ENCODE measurements around the gene FEM1C. TPM values are rescaled to one million over a fixed set of nuclear protein-coding genes. Genes with fewer than 3 reads are reported as not detected.

FEM1C gene
- total and polyA plus RNA-seq, 9 of the 15 experiments (the other 6 are each of a cell fraction or from before 2014, with no cell fraction given), result 1.4 to 9.3 (median 4.3) TPM

GRCh38 chr5:115544436-115545350 lies at the start of gene FEM1C (continued):
- TF ChIP-seq, protein P1, sequence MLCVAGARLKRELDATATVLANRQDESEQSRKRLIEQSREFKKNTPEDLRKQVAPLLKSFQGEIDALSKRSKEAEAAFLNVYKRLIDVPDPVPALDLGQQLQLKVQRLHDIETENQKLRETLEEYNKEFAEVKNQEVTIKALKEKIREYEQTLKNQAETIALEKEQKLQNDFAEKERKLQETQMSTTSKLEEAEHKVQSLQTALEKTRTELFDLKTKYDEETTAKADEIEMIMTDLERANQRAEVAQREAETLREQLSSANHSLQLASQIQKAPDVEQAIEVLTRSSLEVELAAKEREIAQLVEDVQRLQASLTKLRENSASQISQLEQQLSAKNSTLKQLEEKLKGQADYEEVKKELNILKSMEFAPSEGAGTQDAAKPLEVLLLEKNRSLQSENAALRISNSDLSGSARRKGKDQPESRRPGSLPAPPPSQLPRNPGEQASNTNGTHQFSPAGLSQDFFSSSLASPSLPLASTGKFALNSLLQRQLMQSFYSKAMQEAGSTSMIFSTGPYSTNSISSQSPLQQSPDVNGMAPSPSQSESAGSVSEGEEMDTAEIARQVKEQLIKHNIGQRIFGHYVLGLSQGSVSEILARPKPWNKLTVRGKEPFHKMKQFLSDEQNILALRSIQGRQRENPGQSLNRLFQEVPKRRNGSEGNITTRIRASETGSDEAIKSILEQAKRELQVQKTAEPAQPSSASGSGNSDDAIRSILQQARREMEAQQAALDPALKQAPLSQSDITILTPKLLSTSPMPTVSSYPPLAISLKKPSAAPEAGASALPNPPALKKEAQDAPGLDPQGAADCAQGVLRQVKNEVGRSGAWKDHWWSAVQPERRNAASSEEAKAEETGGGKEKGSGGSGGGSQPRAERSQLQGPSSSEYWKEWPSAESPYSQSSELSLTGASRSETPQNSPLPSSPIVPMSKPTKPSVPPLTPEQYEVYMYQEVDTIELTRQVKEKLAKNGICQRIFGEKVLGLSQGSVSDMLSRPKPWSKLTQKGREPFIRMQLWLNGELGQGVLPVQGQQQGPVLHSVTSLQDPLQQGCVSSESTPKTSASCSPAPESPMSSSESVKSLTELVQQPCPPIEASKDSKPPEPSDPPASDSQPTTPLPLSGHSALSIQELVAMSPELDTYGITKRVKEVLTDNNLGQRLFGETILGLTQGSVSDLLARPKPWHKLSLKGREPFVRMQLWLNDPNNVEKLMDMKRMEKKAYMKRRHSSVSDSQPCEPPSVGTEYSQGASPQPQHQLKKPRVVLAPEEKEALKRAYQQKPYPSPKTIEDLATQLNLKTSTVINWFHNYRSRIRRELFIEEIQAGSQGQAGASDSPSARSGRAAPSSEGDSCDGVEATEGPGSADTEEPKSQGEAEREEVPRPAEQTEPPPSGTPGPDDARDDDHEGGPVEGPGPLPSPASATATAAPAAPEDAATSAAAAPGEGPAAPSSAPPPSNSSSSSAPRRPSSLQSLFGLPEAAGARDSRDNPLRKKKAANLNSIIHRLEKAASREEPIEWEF (CRISPR knock-in tag; IDR thresholded peaks at IDR 0.05), result no peak
- peak; percentile 37; the same call in 1 of the 2 replicates for TF ChIP-seq MBD2 (IDR thresholded peaks at IDR 0.05; ENCODE audit: borderline replicate concordance, low read depth)
- TF ChIP-seq, protein P2, sequence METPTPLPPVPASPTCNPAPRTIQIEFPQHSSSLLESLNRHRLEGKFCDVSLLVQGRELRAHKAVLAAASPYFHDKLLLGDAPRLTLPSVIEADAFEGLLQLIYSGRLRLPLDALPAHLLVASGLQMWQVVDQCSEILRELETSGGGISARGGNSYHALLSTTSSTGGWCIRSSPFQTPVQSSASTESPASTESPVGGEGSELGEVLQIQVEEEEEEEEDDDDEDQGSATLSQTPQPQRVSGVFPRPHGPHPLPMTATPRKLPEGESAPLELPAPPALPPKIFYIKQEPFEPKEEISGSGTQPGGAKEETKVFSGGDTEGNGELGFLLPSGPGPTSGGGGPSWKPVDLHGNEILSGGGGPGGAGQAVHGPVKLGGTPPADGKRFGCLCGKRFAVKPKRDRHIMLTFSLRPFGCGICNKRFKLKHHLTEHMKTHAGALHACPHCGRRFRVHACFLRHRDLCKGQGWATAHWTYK (CRISPR knock-in tag; IDR thresholded peaks at IDR 0.05), result 0 out of 2 replicates have a peak, but pooled peaks have one; percentile 45
- 0 out of 2 replicates have a peak, but pooled peaks have one; percentile 51 for TF ChIP-seq ZNF280B (CRISPR knock-in tag; IDR thresholded peaks at IDR 0.05)
- TF ChIP-seq PHF21A (IDR thresholded peaks at IDR 0.05; ENCODE audit: borderline replicate concordance, low read depth), result peak; percentile 40; the same call in 1 of the 2 replicates
- TF ChIP-seq, protein P3, sequence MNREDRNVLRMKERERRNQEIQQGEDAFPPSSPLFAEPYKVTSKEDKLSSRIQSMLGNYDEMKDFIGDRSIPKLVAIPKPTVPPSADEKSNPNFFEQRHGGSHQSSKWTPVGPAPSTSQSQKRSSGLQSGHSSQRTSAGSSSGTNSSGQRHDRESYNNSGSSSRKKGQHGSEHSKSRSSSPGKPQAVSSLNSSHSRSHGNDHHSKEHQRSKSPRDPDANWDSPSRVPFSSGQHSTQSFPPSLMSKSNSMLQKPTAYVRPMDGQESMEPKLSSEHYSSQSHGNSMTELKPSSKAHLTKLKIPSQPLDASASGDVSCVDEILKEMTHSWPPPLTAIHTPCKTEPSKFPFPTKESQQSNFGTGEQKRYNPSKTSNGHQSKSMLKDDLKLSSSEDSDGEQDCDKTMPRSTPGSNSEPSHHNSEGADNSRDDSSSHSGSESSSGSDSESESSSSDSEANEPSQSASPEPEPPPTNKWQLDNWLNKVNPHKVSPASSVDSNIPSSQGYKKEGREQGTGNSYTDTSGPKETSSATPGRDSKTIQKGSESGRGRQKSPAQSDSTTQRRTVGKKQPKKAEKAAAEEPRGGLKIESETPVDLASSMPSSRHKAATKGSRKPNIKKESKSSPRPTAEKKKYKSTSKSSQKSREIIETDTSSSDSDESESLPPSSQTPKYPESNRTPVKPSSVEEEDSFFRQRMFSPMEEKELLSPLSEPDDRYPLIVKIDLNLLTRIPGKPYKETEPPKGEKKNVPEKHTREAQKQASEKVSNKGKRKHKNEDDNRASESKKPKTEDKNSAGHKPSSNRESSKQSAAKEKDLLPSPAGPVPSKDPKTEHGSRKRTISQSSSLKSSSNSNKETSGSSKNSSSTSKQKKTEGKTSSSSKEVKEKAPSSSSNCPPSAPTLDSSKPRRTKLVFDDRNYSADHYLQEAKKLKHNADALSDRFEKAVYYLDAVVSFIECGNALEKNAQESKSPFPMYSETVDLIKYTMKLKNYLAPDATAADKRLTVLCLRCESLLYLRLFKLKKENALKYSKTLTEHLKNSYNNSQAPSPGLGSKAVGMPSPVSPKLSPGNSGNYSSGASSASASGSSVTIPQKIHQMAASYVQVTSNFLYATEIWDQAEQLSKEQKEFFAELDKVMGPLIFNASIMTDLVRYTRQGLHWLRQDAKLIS (CRISPR knock-in tag; IDR thresholded peaks at IDR 0.05), result peak; percentile 84
- no peak for TF ChIP-seq NR4A1 (CRISPR knock-in tag; IDR thresholded peaks at IDR 0.05)
- 0 out of 2 replicates have a peak, but pooled peaks have one; percentile 46 for TF ChIP-seq NR4A1 (tag; IDR thresholded peaks at IDR 0.05)
- TF ChIP-seq MAFK (IDR thresholded peaks at IDR 0.05; ENCODE audit: low read length), result no peak
- TF ChIP-seq MTA1 (IDR thresholded peaks at IDR 0.05; ENCODE audit: borderline replicate concordance), result no peak
- no peak for TF ChIP-seq CHD1 (IDR thresholded peaks at IDR 0.05; ENCODE audit: low read length)
- TF ChIP-seq DPF2 (IDR thresholded peaks at IDR 0.05), result no peak
- TF ChIP-seq ZBTB17 (CRISPR knock-in tag; IDR thresholded peaks at IDR 0.05), result 0 out of 2 replicates have a peak, but pooled peaks have one; percentile 24
- TF ChIP-seq HIVEP1 (CRISPR knock-in tag; IDR thresholded peaks at IDR 0.05), result no peak
- peak; percentile 81 for TF ChIP-seq TAF9B (IDR thresholded peaks at IDR 0.05; ENCODE audit: partially characterized antibody)
- TF ChIP-seq ZKSCAN1 (IDR thresholded peaks at IDR 0.05; ENCODE audit: low read depth, low read length), result no peak
